GM19468 (cell line): Measurements from ENCODE around the gene TMEM164.
"Not testable (repeated sequence)": the region's sequence is repeated elsewhere in the genome, so short reads cannot be mapped to it uniquely, and the experiment has no call there.

ENCODE experiments used
- ATAC-seq: cut with Tn5 transposase; IDR thresholded peaks from one replicate; pipeline ENCODE4 v1.9.1; 2021; ENCODE audit warnings: mild to moderate bottlenecking, moderate library complexity, moderate number of reproducible peaks; ENCODE audit not compliant: unreplicated experiment; ENCODE audit errors: extremely low read depth

TMEM164 gene

GRCh38 chrX:110002300-110003166 is at the start of gene TMEM164:
Gene TMEM164, plus strand, starts transcription at chrX:110003114. Its CDS starts 661 bp downstream, at chrX:110003775.
- ATAC-seq = peak; percentile 63

- ATAC-seq = no peak
Observed at GRCh38 chrX:109954333-109954732, 48.6 kb upstream of the TMEM164 start.

- ATAC-seq = no peak
Observed at GRCh38 chrX:109954955-109955354, 48.0 kb upstream of the TMEM164 start.

- no peak for ATAC-seq
Observed at GRCh38 chrX:109958266-109958665, 44.6 kb upstream of the TMEM164 start.

GRCh38 chrX:109959356-109959871 is 43.5 kb upstream of the TMEM164 start:
- ATAC-seq = no peak

GRCh38 chrX:109964390-109964789 is 38.5 kb upstream of the TMEM164 start:
- no peak for ATAC-seq

GRCh38 chrX:109966246-109966645 is 36.7 kb upstream of the TMEM164 start:
- no peak for ATAC-seq

GRCh38 chrX:109967156-109967555 is 35.8 kb upstream of the TMEM164 start:
- ATAC-seq = no peak

- ATAC-seq = not testable (repeated sequence)
Observed at GRCh38 chrX:109970841-109971240, 32.1 kb upstream of the TMEM164 start.

GRCh38 chrX:109974906-109975655 is 27.8 kb upstream of the TMEM164 start:
- ATAC-seq = no peak

- not testable (repeated sequence) for ATAC-seq
Observed at GRCh38 chrX:109985210-109985609, 17.7 kb upstream of the TMEM164 start.

GRCh38 chrX:109987884-109988283 is 15.0 kb upstream of the TMEM164 start:
- no peak for ATAC-seq

- no peak for ATAC-seq
Observed at GRCh38 chrX:109990582-109991276, 12.2 kb upstream of the TMEM164 start.

- no peak for ATAC-seq
Observed at GRCh38 chrX:109992203-109992602, 10.7 kb upstream of the TMEM164 start.

- ATAC-seq = no peak
Observed at GRCh38 chrX:109995155-109995554, 7.8 kb upstream of the TMEM164 start.

- ATAC-seq = no peak
Observed at GRCh38 chrX:109997786-109998452, 5.0 kb upstream of the TMEM164 start.

GRCh38 chrX:110000000-110000399 is 2.9 kb upstream of the TMEM164 start:
- ATAC-seq = no peak

- no peak for ATAC-seq
Observed at GRCh38 chrX:110000847-110001713, 1.8 kb upstream of the TMEM164 start.

- ATAC-seq = no peak
Observed at GRCh38 chrX:110001740-110002299, 1.1 kb upstream of the TMEM164 start.
